SU-DHL-6 (cell line): ENCODE results near the gene ARMC8.

Experiments used
- CTCF ChIP-seq: fragments of 200-600 bp; sonication (generic); IDR thresholded peaks from one replicate; pipeline ENCODE4 v1.5.1; 2017; ENCODE audit warnings: antibody characterized with exemption, mild to moderate bottlenecking, low read length, moderate library complexity; ENCODE audit not compliant: insufficient read depth, poor library complexity, severe bottlenecking
- EZH2phosphoT487 ChIP-seq: fragments of 200-600 bp; sonication (generic), shearing (Covaris generic); conservative IDR thresholded peaks from 2 replicates; pipeline ENCODE4 v1.6.1; 2018; ENCODE audit warnings: mild to moderate bottlenecking, antibody characterized with exemption, low read length, moderate library complexity, mixed read lengths

- no peak for TF ChIP-seq EZH2phosphoT487
- no peak for TF ChIP-seq CTCF
Measured at GRCh38 chr3:138249636-138250035, 62.5 kb downstream of the ARMC8 start.
